Vagina (tissue), 2 donors: ENCODE measurements around the gene LTB4R2. TPM values are rescaled to one million over a fixed set of nuclear protein-coding genes. Genes with fewer than 3 reads are reported as not detected.

ENCODE experiments used
- DNase-seq, 2 donors: peaks; one replicate each; pipeline ENCODE4 v3.0.0-alpha.2; 2017; ENCODE audit errors: extremely low spot score in 2 of 2
- H3K27ac ChIP-seq: fragments of 200-600 bp; sonication (generic); one replicate; pipeline ENCODE4 v1.5.1; 2019
- H3K27me3 ChIP-seq: fragments of 200-600 bp; sonication (generic); one replicate; pipeline ENCODE4 v1.5.1; 2019
- H3K36me3 ChIP-seq, 2 donors: fragments of 200-600 bp; sonication (generic); one replicate each; pipeline ENCODE4 v1.5.1; 2017 to 2019
- H3K4me1 ChIP-seq: fragments of 200-600 bp; sonication (generic); one replicate; pipeline ENCODE4 v1.5.1; 2019
- H3K4me3 ChIP-seq, 2 donors: fragments of 200-600 bp; sonication (generic); 1 replicate in 1 of 2; 2 replicates in 1 of 2; pipeline ENCODE4 v1.5.1; 2016 to 2019
- H3K9me3 ChIP-seq: fragments of 200-600 bp; sonication (generic); one replicate; pipeline ENCODE4 v1.5.1; 2019
- POLR2A ChIP-seq, 2 donors: fragments of 450-650 bp; IDR thresholded peaks; one replicate each; pipeline ENCODE4 v1.6.1; 2017; ENCODE audit warnings: antibody characterized with exemption in 2 of 2, mild to moderate bottlenecking in 2 of 2, moderate library complexity in 2 of 2
- POLR2AphosphoS5 ChIP-seq, 2 donors: sonication (generic); formaldehyde crosslinking; IDR thresholded peaks; one replicate each; pipeline ENCODE4 v1.9.0; 2017; ENCODE audit warnings: antibody characterized with exemption in 2 of 2, mild to moderate bottlenecking in 2 of 2, low read depth in 1 of 2; ENCODE audit not compliant: insufficient read depth in 1 of 2
- intact Hi-C: fragments of 100-400 bp; cut with DNase I; formaldehyde crosslinking; loops from one replicate; pipeline ENCODE4 v1.15.1; 2023
- total RNA-seq: library from RNA; depleted of rRNA; stranded (reverse); fragments of >200 nt; gene quantifications from one replicate; pipeline ENCODE4 v1.2.3, GENCODE V29; 2016
- TF ChIP-seq, protein P1 (sequence below), 3 experiments: fragments of 450-650 bp in 2 of 3; fragments of 200-600 bp in 1 of 3; sonication (generic) in 1 of 3; IDR thresholded peaks; one replicate each; pipeline ENCODE4 v1.5.1; 2017 to 2019; ENCODE audit warnings: antibody characterized with exemption in 3 of 3, mild to moderate bottlenecking in 2 of 3, moderate library complexity in 2 of 3

Gene LTB4R2
- total RNA-seq, 1 donor from 2014 or later = 66.5 TPM

DNA sequence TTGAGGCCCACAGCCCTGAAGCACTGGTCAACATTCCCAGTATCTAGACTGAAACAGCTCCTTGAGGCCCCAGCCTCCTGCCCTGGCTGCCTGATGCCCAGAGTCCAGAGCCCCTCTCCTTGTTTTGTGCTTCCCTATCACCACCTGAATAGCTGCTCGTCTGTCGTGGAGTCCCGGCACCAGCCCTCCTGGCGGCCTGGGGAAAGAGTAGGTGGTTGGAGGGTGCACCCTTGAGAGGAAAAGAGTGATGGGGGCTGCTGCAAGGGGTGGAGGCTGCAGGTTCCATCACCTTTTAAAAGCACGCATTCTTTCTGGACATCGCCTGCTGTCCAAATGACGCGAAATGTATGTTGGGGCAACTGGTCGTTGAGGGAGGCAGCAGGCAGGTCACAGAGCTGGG lies 41.7 kb upstream of the LTB4R2 start:
- no peak overlapping the region for H3K4me3 ChIP-seq
- H3K36me3 ChIP-seq = peaks cover 0 to 28% of the 10 kb centered on the region in 2 donors
- H3K27ac ChIP-seq = no peak overlapping the region
- no peaks in the 10 kb centered on the region for H3K9me3 ChIP-seq
- H3K27me3 ChIP-seq = no peaks in the 10 kb centered on the region
- intact Hi-C loops = no loop called here
- DNase-seq = no peak
- TF ChIP-seq POLR2A (IDR thresholded peaks at IDR 0.05) (no peak), POLR2AphosphoS5 (IDR thresholded peaks at IDR 0.05; ENCODE audit: insufficient read depth in 1 of 2, low read depth in 1 of 2) (no peak)
- TF ChIP-seq, protein P1, sequence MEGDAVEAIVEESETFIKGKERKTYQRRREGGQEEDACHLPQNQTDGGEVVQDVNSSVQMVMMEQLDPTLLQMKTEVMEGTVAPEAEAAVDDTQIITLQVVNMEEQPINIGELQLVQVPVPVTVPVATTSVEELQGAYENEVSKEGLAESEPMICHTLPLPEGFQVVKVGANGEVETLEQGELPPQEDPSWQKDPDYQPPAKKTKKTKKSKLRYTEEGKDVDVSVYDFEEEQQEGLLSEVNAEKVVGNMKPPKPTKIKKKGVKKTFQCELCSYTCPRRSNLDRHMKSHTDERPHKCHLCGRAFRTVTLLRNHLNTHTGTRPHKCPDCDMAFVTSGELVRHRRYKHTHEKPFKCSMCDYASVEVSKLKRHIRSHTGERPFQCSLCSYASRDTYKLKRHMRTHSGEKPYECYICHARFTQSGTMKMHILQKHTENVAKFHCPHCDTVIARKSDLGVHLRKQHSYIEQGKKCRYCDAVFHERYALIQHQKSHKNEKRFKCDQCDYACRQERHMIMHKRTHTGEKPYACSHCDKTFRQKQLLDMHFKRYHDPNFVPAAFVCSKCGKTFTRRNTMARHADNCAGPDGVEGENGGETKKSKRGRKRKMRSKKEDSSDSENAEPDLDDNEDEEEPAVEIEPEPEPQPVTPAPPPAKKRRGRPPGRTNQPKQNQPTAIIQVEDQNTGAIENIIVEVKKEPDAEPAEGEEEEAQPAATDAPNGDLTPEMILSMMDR (IDR thresholded peaks at IDR 0.05) = no peak
- peaks cover 18% of the 10 kb centered on the region for H3K4me1 ChIP-seq

DNA sequence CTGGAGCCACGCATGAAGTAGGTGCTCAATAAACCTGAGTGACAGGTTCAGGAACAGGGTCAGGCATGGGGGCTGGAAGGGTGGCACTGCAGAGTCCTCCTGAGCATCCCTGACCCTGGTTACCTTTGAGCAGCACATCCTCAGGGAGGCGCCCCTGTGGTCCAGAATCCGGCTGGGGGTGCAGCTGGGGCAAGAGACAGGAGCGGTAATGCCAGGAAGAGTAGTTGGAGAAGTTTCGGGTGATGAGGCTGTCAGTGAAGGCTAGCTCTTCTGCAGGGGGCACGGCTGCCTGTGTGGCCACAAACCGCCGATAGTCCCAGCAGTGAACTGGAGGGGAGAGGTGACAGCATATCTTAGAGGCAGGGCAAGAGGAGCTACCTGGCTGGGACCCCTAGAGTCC lies 40.6 kb upstream of the LTB4R2 start:
- peaks cover 0 to 28% of the 10 kb centered on the region in 2 donors for H3K36me3 ChIP-seq
- intact Hi-C loops = no loop called here
- no peaks in the 10 kb centered on the region for H3K9me3 ChIP-seq

DNA sequence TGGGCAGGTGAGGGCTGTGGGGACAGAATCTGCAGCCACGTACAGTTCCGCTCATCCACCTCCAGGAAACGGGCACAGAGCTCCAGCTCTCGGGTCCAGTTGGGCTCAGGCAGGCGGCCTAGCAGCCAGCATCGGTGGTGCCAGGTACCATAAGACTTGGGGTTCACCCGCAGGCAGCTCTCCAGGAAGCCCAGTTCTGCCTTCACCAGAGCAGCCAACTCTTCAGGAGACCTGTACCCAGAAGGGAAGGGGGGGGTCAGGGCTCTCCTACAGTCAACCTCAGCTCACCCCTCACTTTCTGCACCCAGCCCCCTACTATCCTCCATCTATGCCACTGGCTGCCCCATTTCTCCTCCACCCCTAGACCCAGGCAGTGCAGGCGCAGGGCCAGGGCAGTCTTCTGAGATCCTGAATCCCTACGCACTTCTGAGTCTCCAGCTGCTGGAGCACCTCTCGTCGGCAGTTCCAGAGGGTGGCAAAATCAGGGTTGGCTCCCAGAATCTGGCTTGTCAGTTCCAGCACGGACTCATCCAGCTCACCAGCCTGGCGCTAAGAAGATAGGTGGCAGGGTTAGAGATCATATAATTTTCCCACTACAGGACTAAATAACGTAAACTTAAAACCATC lies 39.9 kb upstream of the LTB4R2 start:
- Histone ChIP-seq H3K4me3 (no peak overlapping the region), H3K4me1 (peaks cover 18% of the 10 kb centered on the region), H3K27ac (no peak overlapping the region), H3K36me3 (peaks cover 0 to 28% of the 10 kb centered on the region in 2 donors), H3K27me3 (no peaks in the 10 kb centered on the region), H3K9me3 (no peaks in the 10 kb centered on the region)
- DNase-seq = no peak
- intact Hi-C loops = no loop called here
- TF ChIP-seq POLR2A (IDR thresholded peaks at IDR 0.05) = no peak
- no peak for TF ChIP-seq POLR2AphosphoS5 (IDR thresholded peaks at IDR 0.05; ENCODE audit: insufficient read depth in 1 of 2, low read depth in 1 of 2)
- TF ChIP-seq, protein P1 (IDR thresholded peaks at IDR 0.05) = no peak

More for the DNA sequence above, 40.6 kb upstream of the LTB4R2 start:
- Histone ChIP-seq H3K27ac (no peak overlapping the region), H3K4me3 (no peak overlapping the region), H3K4me1 (peaks cover 18% of the 10 kb centered on the region), H3K27me3 (no peaks in the 10 kb centered on the region)
- no peak for DNase-seq
- no peak for TF ChIP-seq POLR2AphosphoS5 (IDR thresholded peaks at IDR 0.05; ENCODE audit: insufficient read depth in 1 of 2, low read depth in 1 of 2)

DNA sequence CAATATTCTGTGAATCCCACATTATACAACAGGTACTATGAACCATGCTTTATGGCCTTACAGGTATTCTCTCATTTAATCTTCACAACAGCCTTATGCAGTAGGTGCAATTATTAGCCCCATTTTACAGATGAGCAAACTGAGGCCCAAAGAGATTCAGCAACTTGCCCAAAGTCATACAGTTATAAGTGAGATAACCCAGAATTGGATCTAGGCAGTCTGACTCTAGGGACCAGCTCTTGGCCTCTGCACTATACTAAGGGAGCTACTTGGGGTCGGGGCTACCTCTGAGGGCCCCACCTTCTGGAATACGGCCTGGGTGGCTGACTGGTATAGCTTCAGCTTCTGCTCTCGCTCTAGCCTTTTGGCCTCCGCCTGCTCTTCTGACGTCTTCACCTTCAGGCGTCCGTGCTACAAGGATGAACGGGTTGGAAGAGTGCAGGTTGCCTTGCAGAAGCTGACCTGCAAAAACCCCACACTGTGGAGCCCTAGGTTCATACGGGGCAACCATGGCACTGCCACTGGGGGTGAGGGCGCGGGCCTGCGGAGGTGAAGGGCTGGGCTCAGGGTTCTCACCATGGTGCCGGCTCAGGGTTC lies 39.3 kb upstream of the LTB4R2 start:
- Histone ChIP-seq H3K4me1 (peaks cover 18% of the 10 kb centered on the region), H3K36me3 (peaks cover 0 to 22% of the 10 kb centered on the region in 2 donors), H3K27ac (peak overlapping the region; percentile 97), H3K27me3 (no peaks in the 10 kb centered on the region), H3K4me3 (peak overlapping the region; percentile 89 to 90), H3K9me3 (no peaks in the 10 kb centered on the region)
- no peak for DNase-seq
- intact Hi-C loops = no loop called here
- TF ChIP-seq, protein P1 (IDR thresholded peaks at IDR 0.05) = no peak
- TF ChIP-seq POLR2AphosphoS5 (IDR thresholded peaks at IDR 0.05; ENCODE audit: insufficient read depth in 1 of 2, low read depth in 1 of 2) = no peak
- no peak for TF ChIP-seq POLR2A (IDR thresholded peaks at IDR 0.05)

DNA sequence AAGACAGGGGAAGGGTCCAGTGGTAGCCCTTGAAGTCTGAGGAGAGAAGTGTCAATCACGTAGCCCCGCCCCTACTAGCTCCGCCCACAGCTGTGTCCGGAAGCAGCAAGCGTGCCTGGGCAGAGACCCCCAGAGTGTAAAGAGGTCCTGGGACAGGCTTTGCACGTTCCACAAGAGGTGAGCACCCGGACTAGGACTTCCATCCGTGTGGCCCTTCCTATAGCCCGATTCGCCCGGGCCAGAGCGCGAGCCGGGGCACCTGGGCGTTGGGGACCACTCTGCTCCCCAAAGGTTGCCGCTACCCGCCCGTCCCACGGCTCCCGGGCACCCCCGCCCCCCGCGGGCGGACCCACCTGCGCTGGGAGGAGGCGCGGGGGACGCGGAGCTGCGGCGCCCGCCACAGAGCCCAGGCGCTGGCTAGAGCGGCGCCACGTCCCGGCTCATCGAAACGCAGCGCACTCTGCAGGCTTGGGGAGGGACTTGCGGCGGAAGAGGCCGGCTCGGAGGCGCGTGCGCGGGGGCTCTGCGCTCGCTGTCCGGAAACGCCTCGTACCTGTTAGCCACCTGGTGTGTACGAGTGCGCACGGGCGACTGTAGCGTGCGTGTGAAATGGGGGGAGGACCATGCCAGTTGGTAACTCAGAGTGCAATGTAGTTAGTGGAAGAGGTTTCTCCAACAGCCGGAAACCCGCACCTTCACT lies 38.7 kb upstream of the LTB4R2 start, which contains the start of gene RABGGTA:
TSS of gene RABGGTA (minus strand) at position 464 of the 700 bp plus-strand sequence. CDS start 482 bp downstream, outside the sequence.
- DNase-seq = no peak
- intact Hi-C loops = no loop called here
- no peaks in the 10 kb centered on the region for H3K9me3 ChIP-seq

More for the DNA sequence above, 38.7 kb upstream of the LTB4R2 start, which contains the start of gene RABGGTA:
- Histone ChIP-seq H3K27me3 (no peaks in the 10 kb centered on the region), H3K4me1 (peaks cover 18% of the 10 kb centered on the region), H3K36me3 (peaks cover 0 to 17% of the 10 kb centered on the region in 2 donors), H3K4me3 (peak within 1 kb of the TSS; percentile 89 to 90), H3K27ac (peak within 1 kb of the TSS; percentile 97)
- TF ChIP-seq POLR2A (IDR thresholded peaks at IDR 0.05) (no peak), POLR2AphosphoS5 (IDR thresholded peaks at IDR 0.05; ENCODE audit: insufficient read depth in 1 of 2, low read depth in 1 of 2) (peak; percentile 55 to 75)
- TF ChIP-seq, protein P1 (IDR thresholded peaks at IDR 0.05) = peak; percentile 49 to 92 (median 60)
